ENCODE results near the gene MACROD2. TPM values are rescaled to one million over a fixed set of nuclear protein-coding genes. Genes with fewer than 3 reads are reported as not detected.

The MACROD2 gene
- total RNA-seq, 1 donor from 2014 or later = 3.5 TPM

DNA sequence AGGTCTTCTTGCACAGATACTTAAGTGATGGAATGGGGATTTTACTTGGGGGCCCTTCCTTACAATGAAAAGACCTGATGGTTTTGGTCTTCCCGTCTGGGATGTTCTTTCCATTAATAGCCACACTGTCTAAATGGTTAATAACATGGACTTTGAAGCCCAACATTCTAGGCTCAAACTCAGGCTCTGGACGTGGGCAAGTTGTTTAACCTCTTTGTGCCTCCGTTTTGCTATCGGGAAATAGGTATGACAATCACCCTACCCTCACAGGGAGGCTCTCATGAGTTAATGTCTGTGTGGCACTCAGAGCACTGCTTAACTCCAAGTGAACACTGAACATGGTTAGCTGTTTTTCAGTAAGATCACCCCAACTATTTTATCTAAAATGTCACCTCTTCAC lies 702.8 kb downstream of the MACROD2 start:
- H3K4me1 ChIP-seq = no peaks in the 10 kb centered on the region
- no peak overlapping the region for H3K4me3 ChIP-seq
- TF ChIP-seq, protein P1, sequence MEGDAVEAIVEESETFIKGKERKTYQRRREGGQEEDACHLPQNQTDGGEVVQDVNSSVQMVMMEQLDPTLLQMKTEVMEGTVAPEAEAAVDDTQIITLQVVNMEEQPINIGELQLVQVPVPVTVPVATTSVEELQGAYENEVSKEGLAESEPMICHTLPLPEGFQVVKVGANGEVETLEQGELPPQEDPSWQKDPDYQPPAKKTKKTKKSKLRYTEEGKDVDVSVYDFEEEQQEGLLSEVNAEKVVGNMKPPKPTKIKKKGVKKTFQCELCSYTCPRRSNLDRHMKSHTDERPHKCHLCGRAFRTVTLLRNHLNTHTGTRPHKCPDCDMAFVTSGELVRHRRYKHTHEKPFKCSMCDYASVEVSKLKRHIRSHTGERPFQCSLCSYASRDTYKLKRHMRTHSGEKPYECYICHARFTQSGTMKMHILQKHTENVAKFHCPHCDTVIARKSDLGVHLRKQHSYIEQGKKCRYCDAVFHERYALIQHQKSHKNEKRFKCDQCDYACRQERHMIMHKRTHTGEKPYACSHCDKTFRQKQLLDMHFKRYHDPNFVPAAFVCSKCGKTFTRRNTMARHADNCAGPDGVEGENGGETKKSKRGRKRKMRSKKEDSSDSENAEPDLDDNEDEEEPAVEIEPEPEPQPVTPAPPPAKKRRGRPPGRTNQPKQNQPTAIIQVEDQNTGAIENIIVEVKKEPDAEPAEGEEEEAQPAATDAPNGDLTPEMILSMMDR (IDR thresholded peaks at IDR 0.05) = no peak
- H3K9me3 ChIP-seq = no peaks in the 10 kb centered on the region
- intact Hi-C loops (cut with DNase I) = no loop called here
- H3K27me3 ChIP-seq = no peaks in the 10 kb centered on the region
- H3K36me3 ChIP-seq = no peaks in the 10 kb centered on the region
- H3K27ac ChIP-seq = no peak overlapping the region
- no peak for DNase-seq (ENCODE audit: low spot score in 2 of 2)

- Histone ChIP-seq H3K36me3 (no peaks in the 10 kb centered on the region), H3K9me3 (no peaks in the 10 kb centered on the region)
These were observed 703.5 kb downstream of the MACROD2 start for GRCh38 chr20:14698605-14699373.

GRCh38 chr20:14700639-14700960 lies 705.3 kb downstream of the MACROD2 start:
- Histone ChIP-seq H3K4me1 (no peaks in the 10 kb centered on the region), H3K9me3 (no peaks in the 10 kb centered on the region), H3K36me3 (no peaks in the 10 kb centered on the region), H3K27me3 (no peaks in the 10 kb centered on the region), H3K27ac (no peak overlapping the region), H3K4me3 (no peak overlapping the region)
- intact Hi-C loops (cut with DNase I) = no loop called here
- TF ChIP-seq, protein P1 (IDR thresholded peaks at IDR 0.05) = no peak
- DNase-seq (ENCODE audit: low spot score in 2 of 2) = no peak

More at GRCh38 chr20:14698605-14699373, 703.5 kb downstream of the MACROD2 start:
- no peak overlapping the region for H3K4me3 ChIP-seq
- no peaks in the 10 kb centered on the region for H3K4me1 ChIP-seq
- intact Hi-C loops (cut with DNase I) = no loop called here
- DNase-seq (ENCODE audit: low spot score in 2 of 2) = no peak
- TF ChIP-seq, protein P1 (IDR thresholded peaks at IDR 0.05) = no peak
- no peaks in the 10 kb centered on the region for H3K27me3 ChIP-seq
- H3K27ac ChIP-seq = no peak overlapping the region

DNA sequence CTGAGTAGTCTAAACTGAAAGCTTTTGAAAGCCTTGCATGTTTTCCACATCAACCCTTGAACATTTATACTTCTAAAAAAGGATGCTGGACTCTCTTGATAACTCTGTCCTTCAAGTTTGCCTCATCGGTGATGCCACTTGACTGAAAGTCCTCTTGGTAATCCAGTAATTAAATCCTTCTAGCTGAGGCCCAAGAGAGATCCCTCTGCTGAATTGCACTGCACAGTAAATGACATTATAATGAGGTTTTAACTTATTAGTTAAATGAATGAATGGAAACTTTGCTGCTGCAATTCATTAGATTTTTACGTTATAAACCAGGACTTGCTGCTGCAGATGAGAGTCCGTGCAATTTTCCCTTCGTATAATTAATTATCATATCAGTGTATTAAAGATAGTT lies 706.0 kb downstream of the MACROD2 start:
- TF ChIP-seq, protein P1 (IDR thresholded peaks at IDR 0.05) = no peak
- intact Hi-C loops (cut with DNase I) = no loop called here
- Histone ChIP-seq H3K36me3 (no peaks in the 10 kb centered on the region), H3K4me3 (no peak overlapping the region), H3K4me1 (no peaks in the 10 kb centered on the region), H3K9me3 (no peaks in the 10 kb centered on the region), H3K27ac (no peak overlapping the region), H3K27me3 (no peaks in the 10 kb centered on the region)
- DNase-seq (ENCODE audit: low spot score in 2 of 2) = no peak

GRCh38 chr20:14706555-14706954 lies 711.2 kb downstream of the MACROD2 start:
- H3K4me3 ChIP-seq = no peak overlapping the region
- no peak for DNase-seq (ENCODE audit: low spot score in 2 of 2)
- H3K36me3 ChIP-seq = no peaks in the 10 kb centered on the region
- TF ChIP-seq, protein P1 (IDR thresholded peaks at IDR 0.05) = no peak
- intact Hi-C loops (cut with DNase I) = no loop called here
- H3K9me3 ChIP-seq = no peaks in the 10 kb centered on the region
- no peaks in the 10 kb centered on the region for H3K4me1 ChIP-seq
- H3K27ac ChIP-seq = no peak overlapping the region
- H3K27me3 ChIP-seq = no peaks in the 10 kb centered on the region
